ENCODE data around the gene P3H3. TPM values are rescaled to one million over a fixed set of nuclear protein-coding genes. Genes with fewer than 3 reads are reported as not detected.
A peak's percentile ranks its signal among the peaks of the same experiment; 100 is the strongest.

P3H3 gene
- polyA plus RNA-seq, 2 of the 4 experiments (the other 2 are of a cell fraction), result 8.6 to 21.9 TPM

GRCh38 chr12:6778574-6779550 is 49.3 kb upstream of the P3H3 start:
- peak overlapping the region; percentile 77 for H3K4me2 ChIP-seq
- ChIA-PET POLR2A (interaction anchor here (2.3 to 2.5 kb wide), 2 partner anchors 13 to 26 kb away, joined by 13 read pairs; partner anchors contain the start of genes MLF2 and PTMS), CTCF (interaction anchor here (0.6 to 26.0 kb wide), 41 partner anchors 8 to 1310 kb away, joined by 3 to 670 read pairs (median 4); partner anchors contain the start of genes CD4, CDCA3, GPR162 and LAG3)
- 31% methylated on average over 26 of the region's 35 CpGs for WGBS (ENCODE audit: missing lambda C conversion rate)
- ATAC-seq, result peak; percentile 94 to 97
- peak overlapping the region; percentile 30; the same call in 2 of the 3 replicates for H3K4me3 ChIP-seq
- H3K9me3 ChIP-seq, result no peaks in the 10 kb centered on the region
- peak; percentile 93 for FAIRE-seq
- peak overlapping the region; percentile 34 to 80; a peak in 4 of 6 replicates for H3K27ac ChIP-seq
- TF ChIP-seq MYC (IDR thresholded peaks at IDR 0.05; ENCODE audit: borderline replicate concordance, low read length) (peak; percentile 33; the same call in 1 of the 2 replicates), CTCF (IDR thresholded peaks at IDR 0.05) (peak; percentile 94), NPAS2 (CRISPR knock-in tag; IDR thresholded peaks at IDR 0.05; ENCODE audit: borderline replicate concordance) (peak; percentile 79), SMC3 (IDR thresholded peaks at IDR 0.05) (peak; percentile 98), FOSL2 (IDR thresholded peaks at IDR 0.05) (no peak), FOSL2 (CRISPR knock-in tag; IDR thresholded peaks at IDR 0.05) (0 out of 2 replicates have a peak, but pooled peaks have one; percentile 3), FOSB (CRISPR knock-in tag; IDR thresholded peaks at IDR 0.05) (no peak), CHD2 (IDR thresholded peaks at IDR 0.05; ENCODE audit: low read length, partially characterized antibody) (peak; percentile 56), BHLHE40 (IDR thresholded peaks at IDR 0.05; ENCODE audit: low read depth, low read length) (peak; percentile 65; the same call in 1 of the 2 replicates), HMGXB4 (CRISPR knock-in tag; IDR thresholded peaks at IDR 0.05; ENCODE audit: borderline replicate concordance) (0 out of 2 replicates have a peak, but pooled peaks have one; percentile 56), MAX (IDR thresholded peaks at IDR 0.05) (peak; percentile 83), TP53 (CRISPR knock-in tag; IDR thresholded peaks at IDR 0.05) (no peak), KDM1A (IDR thresholded peaks at IDR 0.05; ENCODE audit: low read depth) (no peak), MAZ (IDR thresholded peaks at IDR 0.05; ENCODE audit: borderline replicate concordance, low read depth, low read length) (peak; percentile 65; the same call in 1 of the 2 replicates), EP300 (IDR thresholded peaks at IDR 0.05) (no peak), RAD21 (conservative IDR thresholded peaks at IDR 0.05 in 1 of 2, IDR thresholded peaks at IDR 0.05 in 1 of 2) (peak; percentile 98 to 99), EHF (CRISPR knock-in tag; IDR thresholded peaks at IDR 0.05) (no peak), GATA3 (IDR thresholded peaks at IDR 0.05; ENCODE audit: borderline replicate concordance) (no peak; the same call in 1 of the 2 replicates)
- peak; percentile 71 to 91 for DNase-seq (ENCODE audit: low read depth in 1 of 2, low spot score in 1 of 2)
- H3K4me1 ChIP-seq, result peaks cover 15% of the 10 kb centered on the region; the same call in 2 of the 3 replicates

- TF ChIP-seq ESRRA (IDR thresholded peaks at IDR 0.05; ENCODE audit: borderline replicate concordance, low read length) (no peak), EHF (CRISPR knock-in tag; IDR thresholded peaks at IDR 0.05) (no peak), HOXA7 (CRISPR knock-in tag; IDR thresholded peaks at IDR 0.05) (no peak), REST (IDR thresholded peaks at IDR 0.05) (no peak), MAX (IDR thresholded peaks at IDR 0.05) (no peak), NPAS2 (CRISPR knock-in tag; IDR thresholded peaks at IDR 0.05; ENCODE audit: borderline replicate concordance) (no peak), TP53 (CRISPR knock-in tag; IDR thresholded peaks at IDR 0.05) (no peak), RNF2 (IDR thresholded peaks at IDR 0.05; ENCODE audit: borderline replicate concordance, low read depth) (no peak), SMC3 (IDR thresholded peaks at IDR 0.05) (no peak)
- ATAC-seq (no peak), DNase-seq (ENCODE audit: low read depth in 1 of 2, low spot score in 1 of 2) (no peak), FAIRE-seq (no peak)
- ChIA-PET POLR2A (interaction anchor here (0.6 to 2.8 kb wide), 3 partner anchors 14 to 104 kb away, joined by 3 to 22 read pairs (median 8); partner anchors contain the start of genes MLF2 and PTMS), CTCF (interaction anchor here (0.6 to 26.0 kb wide), 18 partner anchors 9 to 904 kb away, joined by 3 to 670 read pairs (median 4); partner anchors contain the start of genes GPR162, LAG3, MLF2 and P3H3)
- no peaks in the 10 kb centered on the region for H3K9me3 ChIP-seq
- 63% methylated on average over 6 of the region's 6 CpGs for WGBS (ENCODE audit: missing lambda C conversion rate)
- no peak overlapping the region for H3K27ac ChIP-seq
- H3K4me1 ChIP-seq, result peaks cover 15% of the 10 kb centered on the region; the same call in 2 of the 3 replicates
- H3K4me3 ChIP-seq, result no peak overlapping the region
- no peak overlapping the region for H3K4me2 ChIP-seq
Observed at GRCh38 chr12:6779708-6780432, 48.3 kb upstream of the P3H3 start.

Data from A549 (cell line).